ENCODE data around the gene UBE2L5. TPM values are rescaled to one million over a fixed set of nuclear protein-coding genes. Genes with fewer than 3 reads are reported as not detected.

UBE2L5 gene
- total RNA-seq, 2 donors from 2014 or later: 1.1 TPM; not detected in 1

GRCh38 chr13:30421093-30422053, 920 bp upstream of the UBE2L5 start:
- TF ChIP-seq CTCF (IDR thresholded peaks at IDR 0.05): no peak
- Histone ChIP-seq H3K4me1 (ENCODE audit: control insufficient read depth in 1 of 2, low read depth in 2 of 2) (peaks cover 10 to 27% of the 10 kb centered on the region in 2 donors), H3K27ac (peak overlapping the region; percentile 88 to 98), H3K4me3 (peak overlapping the region; percentile 90), H3K36me3 (no peaks in the 10 kb centered on the region), H3K27me3 (replicated peaks; ENCODE audit: insufficient read depth) (no peaks in the 10 kb centered on the region), H3K9me3 (no peaks in the 10 kb centered on the region)
- ATAC-seq (ENCODE audit: insufficient number of reproducible peaks, low FRiP score, low read depth) (peak; percentile 80), DNase-seq (ENCODE audit: low spot score) (peak; percentile 62)

- no peak overlapping the region for H3K27ac ChIP-seq
- H3K36me3 ChIP-seq: no peaks in the 10 kb centered on the region
- H3K4me3 ChIP-seq: no peak overlapping the region
- no peak for DNase-seq (ENCODE audit: low spot score)
- H3K27me3 ChIP-seq (replicated peaks; ENCODE audit: insufficient read depth): no peaks in the 10 kb centered on the region
- H3K4me1 ChIP-seq (ENCODE audit: control insufficient read depth in 1 of 2, low read depth in 2 of 2): peaks cover 12 to 27% of the 10 kb centered on the region in 2 donors
- ATAC-seq (ENCODE audit: insufficient number of reproducible peaks, low FRiP score, low read depth): no peak
- no peaks in the 10 kb centered on the region for H3K9me3 ChIP-seq
- TF ChIP-seq CTCF (IDR thresholded peaks at IDR 0.05): no peak
Observed at GRCh38 chr13:30423891-30424290, 1.6 kb downstream of the UBE2L5 start.

GRCh38 chr13:30429235-30429634, 6.9 kb downstream of the UBE2L5 start:
- no peak for TF ChIP-seq CTCF (IDR thresholded peaks at IDR 0.05)
- H3K4me3 ChIP-seq: no peak overlapping the region
- DNase-seq (ENCODE audit: low spot score) (no peak), ATAC-seq (ENCODE audit: insufficient number of reproducible peaks, low FRiP score, low read depth) (no peak)
- H3K27ac ChIP-seq: no peak overlapping the region
- H3K9me3 ChIP-seq: no peaks in the 10 kb centered on the region
- H3K27me3 ChIP-seq (replicated peaks; ENCODE audit: insufficient read depth): no peaks in the 10 kb centered on the region
- peaks cover 2 to 22% of the 10 kb centered on the region in 2 donors for H3K4me1 ChIP-seq (ENCODE audit: control insufficient read depth in 1 of 2, low read depth in 2 of 2)
- no peaks in the 10 kb centered on the region for H3K36me3 ChIP-seq

GRCh38 chr13:30429721-30430694, 7.7 kb downstream of the UBE2L5 start:
- no peaks in the 10 kb centered on the region for H3K9me3 ChIP-seq
- peak overlapping the region; percentile 72 to 80 for H3K27ac ChIP-seq
- no peak for DNase-seq (ENCODE audit: low spot score)
- H3K4me1 ChIP-seq (ENCODE audit: control insufficient read depth in 1 of 2, low read depth in 2 of 2): peaks cover 2 to 22% of the 10 kb centered on the region in 2 donors
- peak; percentile 95 for ATAC-seq (ENCODE audit: insufficient number of reproducible peaks, low FRiP score, low read depth)
- no peak for TF ChIP-seq CTCF (IDR thresholded peaks at IDR 0.05)
- no peaks in the 10 kb centered on the region for H3K36me3 ChIP-seq
- no peaks in the 10 kb centered on the region for H3K27me3 ChIP-seq (replicated peaks; ENCODE audit: insufficient read depth)
- H3K4me3 ChIP-seq: no peak overlapping the region
